ENCODE data around the gene ATP6V1E1.
"Not testable (repeated sequence)": the region's sequence is repeated elsewhere in the genome, so short reads cannot be mapped to it uniquely, and the experiment has no call there.

The ATP6V1E1 gene

DNA sequence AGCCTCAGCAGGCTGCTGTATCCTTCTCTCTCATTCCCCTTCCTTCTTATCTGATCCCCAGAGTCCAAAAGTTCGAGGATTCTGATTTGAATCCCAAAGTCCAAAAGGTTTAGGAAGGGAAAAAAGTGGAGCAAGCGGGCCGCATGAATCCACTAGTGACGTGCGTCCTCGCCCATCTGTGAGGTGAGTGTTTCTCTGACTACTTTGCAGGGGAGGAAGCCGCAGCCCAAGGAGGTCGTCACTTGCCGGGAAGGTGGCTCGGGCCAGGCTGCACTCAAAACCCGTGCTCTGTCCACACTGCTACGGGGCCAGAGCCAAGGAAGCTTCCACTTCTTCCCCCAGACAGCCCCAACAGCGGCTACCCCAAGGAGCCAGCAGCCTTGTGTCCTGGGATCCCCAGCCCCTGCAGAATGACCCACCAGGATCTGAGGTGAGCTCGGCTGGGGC is 49.0 kb downstream of the ATP6V1E1 start:
- DNase-seq, result no peak

GRCh38 chr22:17578136-17578754 is 50.3 kb downstream of the ATP6V1E1 start:
- DNase-seq, result no peak

GRCh38 chr22:17576470-17576869 is 52.1 kb downstream of the ATP6V1E1 start:
- no peak for DNase-seq

DNA sequence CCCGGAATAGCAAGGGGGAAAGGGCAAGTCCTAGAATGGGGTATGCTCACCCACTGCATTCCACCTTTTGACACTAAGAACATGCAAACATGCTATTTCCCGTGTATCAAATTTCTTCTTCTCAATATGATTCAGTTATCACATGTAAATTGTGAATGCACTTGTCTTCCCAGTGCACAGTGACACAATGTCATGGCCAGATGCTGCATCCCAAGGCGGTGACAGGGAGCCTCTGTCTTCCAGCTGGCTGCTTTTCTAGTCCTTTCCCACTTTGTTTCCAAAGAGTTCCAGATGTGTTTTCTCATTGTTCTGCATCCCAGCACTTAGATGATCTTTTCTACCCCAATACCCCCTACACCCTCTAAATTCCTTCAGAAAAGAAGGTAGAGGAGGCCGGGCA is 52.9 kb downstream of the ATP6V1E1 start:
- no peak for DNase-seq

DNA sequence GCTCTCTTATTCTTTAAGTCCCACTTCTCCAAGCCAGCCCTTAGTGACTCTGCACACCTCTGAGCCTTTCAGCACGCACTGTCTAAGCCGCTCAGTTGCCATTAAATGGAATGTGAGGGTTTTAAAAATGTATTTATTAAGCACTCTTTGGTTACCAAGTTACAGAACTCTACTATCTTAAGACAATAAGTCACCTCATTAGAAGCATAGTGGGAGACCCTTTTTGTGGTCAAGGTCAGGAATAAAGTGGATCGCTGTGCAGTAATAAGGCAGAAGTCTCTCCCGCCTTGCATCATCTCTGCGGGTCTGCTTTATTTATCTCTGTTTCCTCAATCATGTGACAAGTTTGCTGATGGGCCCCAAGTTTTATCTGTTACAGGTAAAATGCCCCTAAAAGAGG is 53.4 kb downstream of the ATP6V1E1 start:
- no peak for DNase-seq

- DNase-seq, result no peak
Observed at GRCh38 chr22:17570851-17571631, 57.5 kb downstream of the ATP6V1E1 start.

DNA sequence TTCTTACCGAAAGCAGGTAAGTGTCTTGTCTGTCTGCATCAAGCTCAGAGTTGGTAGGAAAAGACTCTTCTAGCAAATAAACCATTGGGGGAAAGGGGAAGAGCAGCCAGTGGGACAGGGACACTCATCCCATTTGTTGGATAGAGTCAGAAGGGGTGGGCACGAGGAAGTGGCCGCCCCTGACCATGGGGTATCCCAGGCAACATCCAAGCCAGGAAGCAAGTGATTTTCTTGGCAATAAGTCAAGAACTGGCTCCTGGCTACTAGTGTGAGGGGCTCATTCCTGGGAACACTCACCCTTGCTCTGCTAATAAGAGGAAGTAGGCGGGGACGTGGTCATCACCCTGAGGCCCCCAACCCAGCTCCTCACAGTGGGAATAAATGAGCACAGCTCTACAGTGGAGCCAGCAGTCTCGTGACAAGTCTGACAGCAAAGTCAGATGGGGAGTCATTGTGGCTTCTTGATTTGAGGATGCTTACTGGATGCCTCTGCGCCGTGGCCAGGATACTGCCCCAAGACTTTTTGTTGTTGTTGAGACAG is 58.5 kb downstream of the ATP6V1E1 start:
- DNase-seq, result no peak

GRCh38 chr22:17566776-17567175 is 61.8 kb downstream of the ATP6V1E1 start:
- DNase-seq, result no peak

DNA sequence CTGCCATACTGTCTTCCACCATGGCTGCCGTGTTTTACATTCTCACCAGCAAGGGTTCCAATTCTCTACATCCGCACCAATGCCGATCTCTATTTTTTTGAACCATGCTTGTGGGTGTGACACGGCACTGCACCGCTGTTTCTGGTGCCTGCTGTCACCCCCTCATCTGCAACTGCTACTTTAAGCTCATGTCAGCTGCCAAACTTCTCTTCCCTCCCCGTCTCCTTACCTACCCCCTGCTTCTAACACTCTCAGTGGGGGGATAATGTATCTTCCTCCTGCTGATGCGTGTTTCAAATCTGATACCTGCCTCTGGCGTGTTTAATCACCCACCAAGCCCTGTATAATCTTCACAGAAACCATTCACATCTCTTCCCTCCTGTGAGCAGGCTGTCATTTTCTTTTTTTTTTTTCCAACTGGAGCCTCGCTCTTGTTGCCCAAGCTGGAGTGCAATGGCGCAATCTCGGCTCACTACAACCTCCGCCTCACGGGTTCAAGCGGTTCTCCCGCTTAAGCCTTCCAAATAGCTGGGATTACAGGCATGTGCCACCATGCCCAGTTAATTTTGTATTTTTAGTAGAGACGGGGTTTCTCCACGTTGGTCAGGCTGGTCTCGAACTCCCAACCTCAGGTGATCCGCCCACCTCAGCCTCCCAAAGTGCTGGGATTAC is 62.4 kb downstream of the ATP6V1E1 start:
- DNase-seq, result not testable (repeated sequence)

GRCh38 chr22:17563936-17564391 is 64.6 kb downstream of the ATP6V1E1 start:
- DNase-seq, result no peak

DNA sequence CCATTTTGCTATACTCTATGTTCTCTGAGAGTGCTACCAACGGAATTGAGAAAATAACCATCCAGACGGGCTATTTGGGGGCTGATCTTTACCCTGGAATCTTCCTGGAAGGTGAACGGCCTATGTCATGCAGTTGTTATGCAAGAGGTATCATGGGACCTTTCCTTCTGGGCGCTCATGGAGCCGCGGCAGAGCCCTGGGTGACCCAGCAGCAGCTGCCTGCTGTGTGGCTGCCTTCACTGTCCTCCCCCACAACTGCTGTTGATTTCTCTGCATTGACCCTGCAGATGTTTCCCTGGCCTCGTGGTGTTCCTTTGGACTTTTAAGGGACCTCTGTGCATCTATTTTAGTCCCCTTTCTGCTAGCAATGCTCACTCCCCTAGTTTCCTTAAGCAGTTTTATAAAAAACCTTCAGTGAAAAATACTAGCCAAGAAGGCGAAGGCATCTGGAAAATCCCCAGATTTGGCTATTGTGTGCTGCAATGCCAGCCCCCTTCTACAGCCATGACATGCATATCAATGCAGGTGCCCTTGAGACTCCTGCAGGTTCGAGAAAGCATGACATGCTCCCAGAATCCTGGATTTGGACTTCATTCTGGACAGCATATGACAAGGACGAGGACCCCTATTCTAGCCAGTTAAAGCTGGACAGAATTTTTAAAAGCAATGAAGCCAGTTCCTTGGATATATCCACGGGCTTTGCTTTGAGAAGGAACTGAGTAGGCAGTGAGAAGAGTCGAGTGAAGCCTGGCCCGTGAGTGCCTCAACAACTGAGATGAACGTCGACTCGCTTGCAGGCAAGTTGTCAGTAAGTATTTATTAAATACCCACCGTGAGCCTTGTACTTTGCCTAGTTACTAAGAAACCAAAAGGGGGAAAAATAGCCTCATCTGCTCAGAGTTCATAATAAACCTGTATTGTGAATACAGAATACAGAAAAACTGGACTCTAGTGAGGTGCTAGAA is 65.4 kb downstream of the ATP6V1E1 start, which contains the start of gene SLC25A18:
Gene SLC25A18, plus strand, starts transcription at position 593 of the 965 bp plus-strand sequence. CDS start 16,447 bp downstream, outside the sequence.
- DNase-seq, result no peak

DNA sequence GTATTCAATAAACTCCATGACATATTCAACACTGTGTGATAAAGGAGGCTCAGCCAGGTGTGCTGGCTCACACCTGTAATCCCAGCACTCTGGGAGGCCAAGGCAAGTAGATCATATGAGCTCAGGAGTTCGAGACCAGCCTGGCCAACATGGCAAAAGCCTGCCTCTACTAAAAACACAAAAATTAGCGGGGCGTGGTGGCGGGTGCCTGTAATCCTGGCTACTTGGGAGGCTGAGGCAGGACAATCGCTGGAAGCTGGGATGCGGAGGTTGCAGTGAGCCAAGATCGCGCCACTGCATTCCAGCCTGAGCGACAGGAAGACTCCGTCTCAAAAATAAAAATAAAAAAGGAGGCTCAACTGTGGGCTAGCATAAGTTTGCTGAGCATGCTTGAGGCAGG is 69.4 kb downstream of the ATP6V1E1 start:
- no peak for DNase-seq

- DNase-seq, result no peak
Observed at GRCh38 chr22:17554814-17555213, 73.7 kb downstream of the ATP6V1E1 start.

- no peak for DNase-seq
Observed at GRCh38 chr22:17552737-17553136, 75.8 kb downstream of the ATP6V1E1 start.

GRCh38 chr22:17549655-17550054 is 78.9 kb downstream of the ATP6V1E1 start:
- DNase-seq, result no peak

DNA sequence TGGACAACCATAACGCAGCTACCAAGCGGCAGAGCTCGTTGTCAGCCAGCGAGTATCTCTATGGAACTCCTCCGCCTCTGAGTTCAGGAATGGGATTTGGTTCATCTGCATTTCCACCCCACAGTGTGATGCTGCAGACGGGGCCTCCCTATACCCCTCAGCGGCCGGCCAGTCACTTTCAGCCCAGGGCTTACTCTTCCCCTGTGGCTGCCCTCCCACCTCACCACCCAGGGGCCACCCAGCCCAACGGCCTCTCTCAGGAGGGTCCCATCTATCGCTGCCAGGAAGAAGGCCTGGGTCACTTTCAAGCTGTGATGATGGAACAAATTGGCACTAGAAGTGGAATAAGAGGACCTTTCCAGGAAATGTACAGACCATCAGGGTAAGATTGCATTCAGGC is 79.4 kb downstream of the ATP6V1E1 start:
- no peak for DNase-seq

DNA sequence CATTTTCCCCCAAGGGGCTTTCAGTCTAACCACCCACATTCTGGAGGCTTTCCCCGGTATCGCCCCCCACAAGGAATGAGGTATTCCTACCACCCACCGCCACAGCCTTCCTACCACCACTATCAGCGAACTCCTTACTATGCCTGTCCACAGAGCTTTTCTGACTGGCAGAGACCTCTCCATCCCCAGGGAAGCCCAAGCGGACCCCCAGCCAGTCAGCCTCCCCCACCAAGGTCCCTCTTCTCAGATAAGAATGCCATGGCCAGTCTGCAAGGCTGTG is 79.9 kb downstream of the ATP6V1E1 start:
- no peak for DNase-seq

- DNase-seq, result no peak
Observed at GRCh38 chr22:17548010-17548755, 80.4 kb downstream of the ATP6V1E1 start.

DNA sequence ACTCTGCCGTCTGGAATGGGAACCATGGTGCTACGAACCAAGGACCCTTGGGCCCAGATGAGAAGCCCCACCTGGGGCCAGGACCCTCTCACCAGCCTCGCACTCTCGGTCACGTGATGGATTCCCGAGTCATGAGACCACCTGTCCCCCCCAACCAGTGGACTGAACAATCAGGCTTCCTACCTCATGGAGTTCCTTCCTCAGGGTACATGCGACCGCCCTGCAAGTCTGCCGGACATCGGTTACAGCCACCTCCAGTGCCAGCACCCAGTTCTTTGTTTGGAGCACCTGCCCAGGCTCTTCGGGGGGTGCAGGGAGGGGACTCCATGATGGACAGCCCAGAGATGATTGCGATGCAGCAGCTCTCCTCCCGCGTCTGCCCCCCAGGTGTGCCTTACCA is 86.1 kb downstream of the ATP6V1E1 start:
- no peak for DNase-seq

All from AML-193 (cell line).